PC-9 (cell line): ENCODE results near the gene BEST2. TPM values are rescaled to one million over a fixed set of nuclear protein-coding genes. Genes with fewer than 3 reads are reported as not detected.

Experiments used
- BruUV-seq: library from RNA; stranded (reverse); fragments of 400-500 nt; replicated peaks from 2 replicates; lab custom pipeline; 2021; lab: Mats Ljungman, UMichigan
- CTCF ChIA-PET: fragments of 300-600 bp; sonication (Branson Sonifier 250); formaldehyde crosslinking; loops from one replicate; lab custom pipeline; 2022; ENCODE audit warnings: antibody characterized with exemption; lab: Charles Lee
- POLR2A ChIA-PET: fragments of 300-600 bp; sonication (Branson Sonifier 250); formaldehyde crosslinking; loops from one replicate; lab custom pipeline; 2022; ENCODE audit warnings: antibody characterized with exemption; ENCODE audit not compliant: unreplicated experiment; lab: Charles Lee
- DNase-seq, 2 experiments: peaks; one replicate each; pipeline versions ENCODE4 v3.0.0 to v3.0.0-alpha.2; 2015 to 2022; ENCODE audit warnings: mixed read lengths in 1 of 2
- H2AFZ ChIP-seq: fragments of 200-600 bp; sonication (generic); 2 replicates; pipeline ENCODE4 v1.8.1; 2017; ENCODE audit warnings: antibody characterized with exemption
- H3F3A ChIP-seq: fragments of 200-600 bp; sonication (generic); 2 replicates; pipeline ENCODE4 v1.8.1; 2017; ENCODE audit warnings: antibody characterized with exemption, mild to moderate bottlenecking, low read depth; ENCODE audit not compliant: insufficient read depth
- H3K27ac ChIP-seq: fragments of 200-600 bp; sonication (generic); 2 replicates; pipeline ENCODE4 v1.6.1; 2016; ENCODE audit warnings: mixed run types
- H3K27me3 ChIP-seq: fragments of 200-600 bp; sonication (generic); 2 replicates; pipeline ENCODE4 v1.6.1; 2016; ENCODE audit warnings: low read depth, mixed run types; ENCODE audit not compliant: insufficient read depth
- H3K36me3 ChIP-seq: fragments of 200-600 bp; sonication (generic); 2 replicates; pipeline ENCODE4 v1.6.1; 2016; ENCODE audit warnings: low read depth, mixed run types
- H3K4me1 ChIP-seq: fragments of 200-600 bp; sonication (generic); replicated peaks from 2 replicates; pipeline ENCODE4 v1.6.1; 2016; ENCODE audit warnings: mixed run types; ENCODE audit not compliant: insufficient read depth
- H3K4me2 ChIP-seq: fragments of 200-600 bp; sonication (generic); 2 replicates; pipeline ENCODE4 v1.6.1; 2017; ENCODE audit warnings: mixed run types
- H3K4me3 ChIP-seq: fragments of 200-600 bp; sonication (generic); 2 replicates; pipeline ENCODE4 v1.6.1; 2016; ENCODE audit warnings: mixed run types
- H3K79me2 ChIP-seq: fragments of 200-600 bp; sonication (generic); 2 replicates; pipeline ENCODE4 v1.6.1; 2017; ENCODE audit warnings: low read depth, mixed run types
- H3K9me2 ChIP-seq: fragments of 200-600 bp; sonication (generic); 2 replicates; pipeline ENCODE4 v1.8.1; 2017; ENCODE audit warnings: mild to moderate bottlenecking; ENCODE audit not compliant: insufficient read depth
- H3K9me3 ChIP-seq: fragments of 200-600 bp; sonication (generic); 2 replicates; pipeline ENCODE4 v1.8.1; 2016; ENCODE audit warnings: low read depth; ENCODE audit not compliant: insufficient read depth
- H4K20me1 ChIP-seq: fragments of 200-600 bp; sonication (generic); 2 replicates; pipeline ENCODE4 v1.8.1; 2017; ENCODE audit not compliant: insufficient read depth
- EZH2 ChIP-seq: fragments of 200-600 bp; sonication (generic); IDR thresholded peaks from 2 replicates; pipeline ENCODE4 v1.8.0; 2017; ENCODE audit warnings: antibody characterized with exemption, low read depth
- intact Hi-C: fragments of 100-400 bp; cut with micrococcal nuclease; formaldehyde crosslinking; loops from one replicate; pipeline ENCODE4 v1.10.0; 2022; ENCODE audit not compliant: unreplicated experiment
- total RNA-seq: library from RNA; stranded (reverse); gene quantifications from 2 replicates; pipeline ENCODE4 v1.2.3, GENCODE V29; 2021
- TF ChIP-seq, protein P1 (sequence below): fragments of 200-600 bp; sonication (generic); conservative IDR thresholded peaks from 2 replicates; pipeline ENCODE4 v1.6.1; 2017; ENCODE audit warnings: mixed run types, antibody characterized with exemption, mild to moderate bottlenecking, moderate library complexity

BEST2 gene
- total RNA-seq, 1 experiment from 2014 or later: not detected

DNA sequence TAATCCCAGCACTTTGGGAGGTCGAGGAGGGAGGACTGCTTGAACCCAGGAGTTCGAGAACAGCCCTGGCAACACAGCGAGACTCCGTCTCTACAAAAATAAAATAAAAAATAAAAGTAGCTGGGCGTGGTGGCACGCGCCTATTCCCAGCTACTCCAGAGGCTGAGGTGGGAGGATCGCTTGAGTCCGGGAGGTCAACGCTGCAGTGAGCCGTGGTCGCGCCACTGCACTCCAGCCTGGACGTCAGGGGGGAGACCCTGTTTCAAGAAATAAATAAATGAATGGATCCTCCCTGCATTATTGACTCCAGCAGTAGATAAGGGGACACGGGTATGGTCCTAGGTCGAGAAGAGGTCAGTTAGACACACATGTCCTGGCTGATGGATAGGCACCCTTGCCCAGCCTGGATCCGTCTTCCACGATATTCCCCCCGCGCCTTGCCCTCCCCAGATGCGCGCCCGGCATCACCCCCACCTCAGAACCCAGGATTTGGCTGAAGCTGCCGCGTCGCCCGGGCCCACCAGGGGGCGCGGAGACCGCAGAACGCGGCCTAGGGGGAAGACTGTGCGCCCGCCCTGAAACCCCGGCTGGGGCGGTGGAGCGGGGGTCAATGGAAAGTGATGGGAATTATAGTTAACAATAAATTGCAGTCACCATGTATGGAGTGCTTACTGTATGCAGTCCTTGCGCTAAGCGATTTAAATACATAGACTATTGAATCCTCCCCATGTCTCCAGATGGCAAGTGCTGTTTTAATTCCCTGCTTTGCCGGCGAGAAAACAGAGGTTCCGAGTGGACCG lies 25.8 kb downstream of the BEST2 start:
- Histone ChIP-seq H3K4me3 (peak overlapping the region; percentile 59), H3F3A (peaks cover 66% of the 10 kb centered on the region), H2AFZ (peak overlapping the region; percentile 69), H3K4me1 (peaks cover 54% of the 10 kb centered on the region), H3K9me2 (no peaks in the 10 kb centered on the region), H3K4me2 (peak overlapping the region; percentile 78), H3K9me3 (no peaks in the 10 kb centered on the region), H3K27ac (peak overlapping the region; percentile 51), H3K36me3 (no peaks in the 10 kb centered on the region), H3K27me3 (no peaks in the 10 kb centered on the region), H3K79me2 (peaks cover 53% of the 10 kb centered on the region), H4K20me1 (no peaks in the 10 kb centered on the region)
- POLR2A ChIA-PET: interaction anchor here (0.6 to 2.5 kb wide), 6 partner anchors 9 to 54 kb away, joined by 3 to 59 read pairs (median 4); partner anchors contain the start of gene JUNB
- TF ChIP-seq EZH2: no peak
- TF ChIP-seq, protein P1, sequence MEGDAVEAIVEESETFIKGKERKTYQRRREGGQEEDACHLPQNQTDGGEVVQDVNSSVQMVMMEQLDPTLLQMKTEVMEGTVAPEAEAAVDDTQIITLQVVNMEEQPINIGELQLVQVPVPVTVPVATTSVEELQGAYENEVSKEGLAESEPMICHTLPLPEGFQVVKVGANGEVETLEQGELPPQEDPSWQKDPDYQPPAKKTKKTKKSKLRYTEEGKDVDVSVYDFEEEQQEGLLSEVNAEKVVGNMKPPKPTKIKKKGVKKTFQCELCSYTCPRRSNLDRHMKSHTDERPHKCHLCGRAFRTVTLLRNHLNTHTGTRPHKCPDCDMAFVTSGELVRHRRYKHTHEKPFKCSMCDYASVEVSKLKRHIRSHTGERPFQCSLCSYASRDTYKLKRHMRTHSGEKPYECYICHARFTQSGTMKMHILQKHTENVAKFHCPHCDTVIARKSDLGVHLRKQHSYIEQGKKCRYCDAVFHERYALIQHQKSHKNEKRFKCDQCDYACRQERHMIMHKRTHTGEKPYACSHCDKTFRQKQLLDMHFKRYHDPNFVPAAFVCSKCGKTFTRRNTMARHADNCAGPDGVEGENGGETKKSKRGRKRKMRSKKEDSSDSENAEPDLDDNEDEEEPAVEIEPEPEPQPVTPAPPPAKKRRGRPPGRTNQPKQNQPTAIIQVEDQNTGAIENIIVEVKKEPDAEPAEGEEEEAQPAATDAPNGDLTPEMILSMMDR: peak; percentile 99
- no TSS peak for BruUV-seq
- intact Hi-C loops: loop anchor here (1.0 to 5.0 kb wide), 2 partner anchors 19 to 375 kb away; partner anchors contain the start of genes IER2 and STX10
- peak; percentile 63 to 85 for DNase-seq
- CTCF ChIA-PET: interaction anchor here (1.5 to 2.2 kb wide), 3 partner anchors 15 to 24 kb away, joined by 3 to 11 read pairs (median 8); partner anchors contain the start of gene JUNB

DNA sequence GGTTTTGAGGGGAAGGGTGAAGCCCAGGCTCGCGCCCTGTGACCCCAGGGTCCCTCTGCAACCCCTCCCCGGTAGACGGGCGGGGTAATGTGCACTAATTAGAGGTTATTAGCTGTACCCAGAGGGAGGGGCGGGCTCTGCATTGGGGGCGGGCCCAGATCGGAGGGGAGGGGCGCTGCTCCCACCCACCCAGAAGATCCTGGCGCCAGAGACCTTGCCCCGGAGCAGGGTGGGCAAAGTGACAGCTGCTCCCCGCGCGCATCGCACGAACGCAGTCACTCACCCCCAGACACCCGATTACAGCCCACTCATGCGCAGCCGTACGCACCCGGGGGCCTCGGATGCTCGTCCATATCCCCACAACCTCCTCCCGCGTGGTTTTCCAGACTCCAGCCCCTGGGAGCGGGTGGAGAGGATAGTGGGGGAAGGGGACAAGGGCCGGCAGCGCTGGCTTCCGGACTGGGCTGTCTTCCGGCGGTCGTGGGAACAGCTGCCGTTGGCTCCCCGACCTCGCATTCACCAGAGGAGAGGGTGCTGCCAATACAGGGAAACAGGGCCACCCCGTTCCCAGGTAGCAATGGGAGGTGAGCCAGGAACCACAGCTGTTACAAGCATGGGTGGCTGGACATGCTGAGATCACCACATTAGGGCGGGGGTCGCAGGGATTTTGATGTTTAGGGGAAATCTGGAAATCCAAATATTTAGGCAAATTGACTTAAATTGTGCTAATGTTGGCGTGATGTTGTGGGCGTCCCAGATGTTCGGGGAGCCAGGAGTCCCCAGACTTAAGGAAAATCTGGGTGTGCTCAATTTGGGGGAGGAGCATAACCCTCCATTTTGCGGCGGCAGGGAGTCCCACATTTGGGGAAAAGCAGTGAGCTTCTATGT lies 26.7 kb downstream of the BEST2 start:
- H2AFZ ChIP-seq: peak overlapping the region; percentile 69
- ChIA-PET CTCF (interaction anchor here (0.6 to 2.2 kb wide), 4 partner anchors 14 to 94 kb away, joined by 3 to 15 read pairs (median 10); partner anchors contain the start of gene JUNB), POLR2A (interaction anchor here (0.7 to 2.5 kb wide), 3 partner anchors 11 to 22 kb away, joined by 3 to 59 read pairs (median 18); partner anchors contain the start of gene JUNB)
- H3K9me3 ChIP-seq: no peaks in the 10 kb centered on the region
- H3K27ac ChIP-seq: peak overlapping the region; percentile 51
- DNase-seq: peak; percentile 74 to 81
- intact Hi-C loops: loop anchor here (5.0 kb wide), 1 partner anchor 374 kb away; the partner anchor contains the start of genes IER2 and STX10
- TF ChIP-seq, protein P1: no peak
- no peak for TF ChIP-seq EZH2
- H4K20me1 ChIP-seq: no peaks in the 10 kb centered on the region
- H3F3A ChIP-seq: peaks cover 68% of the 10 kb centered on the region
- H3K4me2 ChIP-seq: peak overlapping the region; percentile 78
- peak overlapping the region; percentile 59 for H3K4me3 ChIP-seq
- H3K27me3 ChIP-seq: no peaks in the 10 kb centered on the region
- BruUV-seq: no TSS peak
- no peaks in the 10 kb centered on the region for H3K9me2 ChIP-seq
- H3K36me3 ChIP-seq: no peaks in the 10 kb centered on the region
- peaks cover 45% of the 10 kb centered on the region for H3K79me2 ChIP-seq
- peaks cover 57% of the 10 kb centered on the region for H3K4me1 ChIP-seq

DNA sequence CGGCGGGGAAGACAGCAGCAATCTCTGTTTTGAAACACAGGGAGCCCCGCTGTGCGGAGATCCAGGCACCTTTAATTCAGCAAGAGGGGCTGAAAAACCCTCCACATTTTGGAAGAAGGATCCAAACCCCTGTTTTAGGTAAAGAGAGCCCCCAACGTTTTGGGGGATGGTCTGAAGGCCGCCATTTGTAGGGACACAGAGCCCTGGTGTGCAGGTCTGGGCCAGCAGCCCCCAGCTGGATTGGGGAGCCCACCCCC lies 27.2 kb downstream of the BEST2 start:
- Histone ChIP-seq H3K4me2 (peak overlapping the region; percentile 78), H3K27me3 (no peaks in the 10 kb centered on the region), H3K36me3 (no peaks in the 10 kb centered on the region), H3K4me1 (peaks cover 56% of the 10 kb centered on the region), H4K20me1 (no peaks in the 10 kb centered on the region), H3K9me3 (no peaks in the 10 kb centered on the region), H3K9me2 (no peaks in the 10 kb centered on the region), H3K4me3 (peak overlapping the region; percentile 59), H2AFZ (0 out of 2 replicates have a peak overlapping the region, but pooled peaks have one; percentile 69), H3K79me2 (peaks cover 39% of the 10 kb centered on the region), H3F3A (peaks cover 66% of the 10 kb centered on the region), H3K27ac (peak overlapping the region; percentile 51)
- intact Hi-C loops: loop anchor here (5.0 kb wide), 1 partner anchor 373 kb away; the partner anchor contains the start of genes IER2 and STX10
- ChIA-PET CTCF (interaction anchor here (0.6 to 2.2 kb wide), 3 partner anchors 14 to 93 kb away, joined by 3 to 15 read pairs (median 11); partner anchors contain the start of gene JUNB), POLR2A (interaction anchor here (1.7 to 2.5 kb wide), 2 partner anchors 10 to 13 kb away, joined by 18 to 59 read pairs; partner anchors contain the start of gene JUNB)
- TF ChIP-seq, protein P1: no peak
- TF ChIP-seq EZH2: no peak
- DNase-seq: no peak
- TSS peak; percentile 72 for BruUV-seq
